Activated naive CD8-positive, alpha-beta T cell treated with anti-CD3 and anti-CD28 coated beads, Interleukin-2, amount 10 ng/mL, durations not matched to agents 7 days and 5 days (primary cell): ENCODE data around the gene PAX5. TPM values are rescaled to one million over a fixed set of nuclear protein-coding genes. Genes with fewer than 3 reads are reported as not detected.

Source experiments
- ATAC-seq: fragments of 150-1000 bp; cut with Tn5 transposase; one replicate; pipeline ENCODE4 v1.10.0; 2021; ENCODE audit warnings: low read depth, moderate library complexity
- POLR2A ChIA-PET: fragments of 350-600 bp; sonication (Branson Sonifier 250); formaldehyde crosslinking; loops from one replicate; lab custom pipeline; 2021; ENCODE audit warnings: antibody characterized with exemption; lab: Charles Lee
- DNase-seq: peaks from one replicate; pipeline ENCODE4 v3.0.0; 2021
- H3K27ac Mint-ChIP-seq: one replicate; pipeline ENCODE4 v1.8.0; 2022; ENCODE audit warnings: mild to moderate bottlenecking, mixed read lengths
- H3K27me3 Mint-ChIP-seq: one replicate; pipeline ENCODE4 v1.8.0; 2022; ENCODE audit warnings: mild to moderate bottlenecking, moderate library complexity, mixed read lengths
- H3K36me3 Mint-ChIP-seq: one replicate; pipeline ENCODE4 v1.8.0; 2021; ENCODE audit warnings: mild to moderate bottlenecking, mixed read lengths
- H3K4me1 Mint-ChIP-seq: one replicate; pipeline ENCODE4 v1.8.0; 2021; ENCODE audit warnings: mixed read lengths
- H3K4me3 Mint-ChIP-seq: one replicate; pipeline ENCODE4 v1.8.0; 2022; ENCODE audit warnings: mild to moderate bottlenecking, moderate library complexity, mixed read lengths
- H3K9me3 Mint-ChIP-seq: one replicate; pipeline ENCODE4 v1.8.0; 2021; ENCODE audit warnings: mixed read lengths
- total RNA-seq, 2 experiments: library from RNA; stranded (reverse); gene quantifications; one replicate each; pipeline ENCODE4 v1.2.3, GENCODE V29; 2021

PAX5 gene
- total RNA-seq, 2 experiments from 2014 or later: 0.89 to 1.1 TPM

DNA sequence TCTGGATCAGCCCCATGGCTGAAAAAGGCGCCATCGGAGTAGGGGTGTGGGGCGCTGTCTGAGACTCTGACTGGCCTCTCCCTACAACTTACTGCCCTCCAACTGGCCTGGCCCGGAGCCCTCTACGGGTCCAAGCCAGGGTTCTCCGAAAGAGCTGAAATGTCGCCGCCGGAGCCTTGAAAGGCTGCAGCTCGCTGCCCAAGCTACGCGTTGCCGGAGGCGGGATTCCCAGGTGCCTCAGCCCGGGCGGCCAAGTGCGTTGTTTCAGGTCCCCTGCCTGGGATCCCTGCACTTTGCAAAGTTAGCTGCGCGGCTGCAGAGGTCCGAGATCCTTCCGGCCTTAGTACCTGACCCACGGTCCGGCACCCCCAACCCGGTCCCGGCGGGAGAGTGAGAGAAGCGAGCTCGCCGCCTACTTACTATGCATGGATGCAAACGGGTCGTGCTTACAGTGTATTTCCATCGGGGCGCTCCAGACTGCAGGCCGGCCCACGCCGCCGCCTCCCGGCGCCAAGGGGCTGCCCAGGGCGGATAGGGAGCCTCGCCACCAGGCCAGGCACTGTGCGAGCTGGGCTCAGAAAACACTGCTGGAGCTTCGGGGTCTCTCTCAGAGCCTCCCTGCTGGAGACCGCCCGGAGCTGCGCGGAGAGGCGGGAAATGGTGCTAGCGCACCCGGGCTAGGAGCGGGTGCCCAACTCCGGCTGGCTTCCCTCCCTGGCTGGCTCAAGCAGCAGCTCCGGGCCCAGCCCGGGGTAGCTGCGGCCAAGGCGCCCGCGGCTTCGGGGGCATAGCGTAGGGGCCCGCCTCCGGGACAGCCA lies 7.7 kb downstream of the PAX5 start:
- H3K36me3 Mint-ChIP-seq: no peaks in the 10 kb centered on the region
- peak overlapping the region; percentile 83 for H3K4me3 Mint-ChIP-seq
- DNase-seq (peak; percentile 45), ATAC-seq (no peak)
- H3K27me3 Mint-ChIP-seq: peaks cover 88% of the 10 kb centered on the region
- peaks cover 26% of the 10 kb centered on the region for H3K4me1 Mint-ChIP-seq
- no peak overlapping the region for H3K27ac Mint-ChIP-seq
- POLR2A ChIA-PET: no interaction called here
- no peaks in the 10 kb centered on the region for H3K9me3 Mint-ChIP-seq

DNA sequence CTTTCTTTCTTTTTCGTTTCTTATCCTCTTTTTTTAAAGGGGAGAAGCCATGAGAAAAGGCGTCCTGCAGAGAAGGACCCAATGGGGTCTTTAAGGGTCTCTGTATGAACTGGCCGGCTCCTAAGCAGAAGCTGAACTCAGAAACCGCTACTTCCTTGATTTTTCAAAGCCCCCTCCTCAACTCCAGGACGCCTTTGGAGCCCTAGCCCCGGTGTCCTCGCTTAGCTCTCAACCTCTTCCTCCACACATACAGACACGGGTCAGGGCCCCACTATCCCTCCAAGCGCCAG lies 8.3 kb downstream of the PAX5 start:
- DNase-seq: no peak
- H3K27me3 Mint-ChIP-seq: peaks cover 88% of the 10 kb centered on the region
- POLR2A ChIA-PET: interaction anchor here (1.3 kb wide), 1 partner anchor 12 kb away, joined by 3 read pairs; no protein-coding TSS in a partner anchor
- H3K36me3 Mint-ChIP-seq: no peaks in the 10 kb centered on the region
- peak overlapping the region; percentile 83 for H3K4me3 Mint-ChIP-seq
- H3K27ac Mint-ChIP-seq: no peak overlapping the region
- H3K4me1 Mint-ChIP-seq: peaks cover 26% of the 10 kb centered on the region
- ATAC-seq: no peak
- H3K9me3 Mint-ChIP-seq: no peaks in the 10 kb centered on the region

DNA sequence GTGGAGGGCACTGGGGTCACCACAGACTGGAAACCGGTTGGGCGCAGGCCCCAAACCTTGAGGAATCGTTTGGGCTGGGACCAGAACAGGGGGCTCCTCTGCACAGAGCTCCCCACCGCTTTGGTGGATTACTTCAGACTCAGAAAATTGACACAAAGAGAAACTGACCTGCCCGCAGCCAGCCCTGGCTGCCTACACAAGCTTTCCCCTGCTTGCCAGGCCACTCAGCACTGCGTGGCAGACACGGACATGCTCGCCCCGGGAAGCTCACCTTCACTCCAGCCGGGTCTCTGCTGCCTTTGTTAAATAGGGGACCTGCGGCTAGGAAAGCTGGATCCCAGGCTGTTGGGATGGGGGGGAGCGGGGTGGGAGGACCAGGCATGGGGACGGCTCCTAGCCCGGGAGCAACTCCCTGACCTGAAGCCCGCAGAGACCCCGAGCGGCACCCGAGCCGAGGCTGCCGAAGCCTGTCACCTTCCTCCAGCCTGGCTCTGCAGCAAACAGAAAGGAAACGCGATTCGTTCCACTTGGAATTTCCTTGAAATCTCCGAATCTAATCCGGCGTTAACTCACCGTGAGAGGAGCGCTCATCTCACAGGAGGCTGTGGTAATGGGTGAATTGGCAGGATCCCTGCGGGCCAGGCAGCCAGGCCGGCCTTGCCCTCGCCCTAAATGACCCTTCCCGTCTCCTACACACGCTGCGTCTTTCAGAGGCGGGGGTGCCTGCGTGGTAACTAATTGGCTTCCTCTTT lies 8.8 kb downstream of the PAX5 start:
- no peaks in the 10 kb centered on the region for H3K9me3 Mint-ChIP-seq
- H3K27ac Mint-ChIP-seq: no peak overlapping the region
- DNase-seq: no peak
- POLR2A ChIA-PET: interaction anchor here (1.3 kb wide), 1 partner anchor 13 kb away, joined by 3 read pairs; no protein-coding TSS in a partner anchor
- no peak for ATAC-seq
- peaks cover 21% of the 10 kb centered on the region for H3K4me1 Mint-ChIP-seq
- no peaks in the 10 kb centered on the region for H3K36me3 Mint-ChIP-seq
- peak overlapping the region; percentile 83 for H3K4me3 Mint-ChIP-seq
- peaks cover 88% of the 10 kb centered on the region for H3K27me3 Mint-ChIP-seq

GRCh38 chr9:37017546-37017945 lies 16.5 kb downstream of the PAX5 start:
- POLR2A ChIA-PET: no interaction called here
- H3K4me3 Mint-ChIP-seq: no peak overlapping the region
- H3K4me1 Mint-ChIP-seq: no peaks in the 10 kb centered on the region
- ATAC-seq (no peak), DNase-seq (no peak)
- H3K27me3 Mint-ChIP-seq: peaks cover 55% of the 10 kb centered on the region
- H3K36me3 Mint-ChIP-seq: no peaks in the 10 kb centered on the region
- H3K27ac Mint-ChIP-seq: no peak overlapping the region
- no peaks in the 10 kb centered on the region for H3K9me3 Mint-ChIP-seq

- POLR2A ChIA-PET: no interaction called here
- DNase-seq (no peak), ATAC-seq (no peak)
- H3K4me3 Mint-ChIP-seq: no peak overlapping the region
- H3K9me3 Mint-ChIP-seq: no peaks in the 10 kb centered on the region
- no peaks in the 10 kb centered on the region for H3K4me1 Mint-ChIP-seq
- no peak overlapping the region for H3K27ac Mint-ChIP-seq
- peaks cover 31% of the 10 kb centered on the region for H3K27me3 Mint-ChIP-seq
- no peaks in the 10 kb centered on the region for H3K36me3 Mint-ChIP-seq
Observed at GRCh38 chr9:37011530-37011929, 22.5 kb downstream of the PAX5 start.

DNA sequence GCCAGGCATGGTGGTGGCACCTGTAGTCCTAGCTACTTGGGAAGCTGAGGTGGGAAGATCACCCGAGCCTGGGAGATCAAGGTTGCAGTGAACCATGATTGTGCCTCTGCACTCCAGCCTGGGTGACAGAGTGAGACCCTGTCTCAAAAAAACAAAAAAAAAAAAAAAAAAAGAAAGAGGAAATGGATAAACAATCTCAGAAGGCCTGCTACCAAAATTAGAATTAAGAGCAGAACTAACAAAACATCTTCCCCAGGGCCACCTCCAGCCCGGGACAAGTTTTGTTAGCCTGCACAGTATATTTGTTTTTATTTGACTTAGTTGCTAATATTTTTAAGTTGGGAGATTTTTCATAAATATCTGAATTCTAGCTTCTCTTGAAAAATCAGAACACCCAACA lies 23.1 kb downstream of the PAX5 start:
- Mint-ChIP-seq H3K4me3 (no peak overlapping the region), H3K27ac (no peak overlapping the region), H3K4me1 (no peaks in the 10 kb centered on the region), H3K27me3 (peaks cover 33% of the 10 kb centered on the region), H3K36me3 (no peaks in the 10 kb centered on the region), H3K9me3 (no peaks in the 10 kb centered on the region)
- ATAC-seq: no peak
- POLR2A ChIA-PET: no interaction called here
- no peak for DNase-seq

DNA sequence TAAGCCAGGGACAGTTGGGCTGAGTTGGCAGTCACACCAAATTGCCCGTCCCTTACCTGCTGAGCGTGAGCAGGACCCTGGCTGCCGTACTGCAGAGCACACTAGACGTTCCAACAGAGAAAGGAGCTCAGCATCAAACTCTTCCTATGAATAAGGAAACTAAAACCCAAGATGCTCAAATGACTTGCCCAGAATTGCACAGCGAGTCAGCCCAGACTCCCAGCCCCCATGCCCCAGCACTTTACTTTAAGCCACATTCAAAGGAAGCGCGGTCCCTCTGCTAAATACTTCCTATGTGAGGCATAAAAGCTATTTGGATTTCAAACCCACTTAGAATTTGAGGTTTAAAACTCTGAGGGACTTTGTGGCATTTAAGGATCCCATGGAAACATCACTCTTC lies 23.9 kb downstream of the PAX5 start:
- no peaks in the 10 kb centered on the region for H3K36me3 Mint-ChIP-seq
- POLR2A ChIA-PET: no interaction called here
- H3K27ac Mint-ChIP-seq: no peak overlapping the region
- ATAC-seq: no peak
- H3K9me3 Mint-ChIP-seq: no peaks in the 10 kb centered on the region
- DNase-seq: no peak
- H3K4me1 Mint-ChIP-seq: no peaks in the 10 kb centered on the region
- H3K4me3 Mint-ChIP-seq: no peak overlapping the region
- peaks cover 39% of the 10 kb centered on the region for H3K27me3 Mint-ChIP-seq

DNA sequence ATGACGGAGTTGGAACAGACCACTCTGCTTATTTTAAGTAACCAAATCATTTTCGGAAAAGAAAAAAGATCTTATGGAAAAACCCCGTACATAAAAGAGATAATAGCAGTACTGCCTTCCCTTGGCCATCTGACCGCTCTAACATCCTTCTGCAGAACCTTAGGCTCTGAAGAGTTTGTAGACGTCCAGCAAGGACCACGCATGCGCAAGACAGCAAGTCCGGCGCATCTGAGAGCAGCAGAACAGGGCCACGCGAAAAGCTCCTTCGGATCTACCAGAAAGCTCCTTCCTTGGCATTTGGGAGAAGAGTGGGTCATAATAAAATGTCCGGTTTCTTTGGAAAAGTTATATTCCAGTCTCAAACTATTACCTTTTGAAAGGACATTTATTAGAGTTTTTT lies 26.8 kb downstream of the PAX5 start:
- no peaks in the 10 kb centered on the region for H3K4me1 Mint-ChIP-seq
- DNase-seq (no peak), ATAC-seq (no peak)
- H3K4me3 Mint-ChIP-seq: no peak overlapping the region
- no peak overlapping the region for H3K27ac Mint-ChIP-seq
- POLR2A ChIA-PET: no interaction called here
- H3K9me3 Mint-ChIP-seq: no peaks in the 10 kb centered on the region
- no peaks in the 10 kb centered on the region for H3K36me3 Mint-ChIP-seq
- H3K27me3 Mint-ChIP-seq: peaks cover 58% of the 10 kb centered on the region

DNA sequence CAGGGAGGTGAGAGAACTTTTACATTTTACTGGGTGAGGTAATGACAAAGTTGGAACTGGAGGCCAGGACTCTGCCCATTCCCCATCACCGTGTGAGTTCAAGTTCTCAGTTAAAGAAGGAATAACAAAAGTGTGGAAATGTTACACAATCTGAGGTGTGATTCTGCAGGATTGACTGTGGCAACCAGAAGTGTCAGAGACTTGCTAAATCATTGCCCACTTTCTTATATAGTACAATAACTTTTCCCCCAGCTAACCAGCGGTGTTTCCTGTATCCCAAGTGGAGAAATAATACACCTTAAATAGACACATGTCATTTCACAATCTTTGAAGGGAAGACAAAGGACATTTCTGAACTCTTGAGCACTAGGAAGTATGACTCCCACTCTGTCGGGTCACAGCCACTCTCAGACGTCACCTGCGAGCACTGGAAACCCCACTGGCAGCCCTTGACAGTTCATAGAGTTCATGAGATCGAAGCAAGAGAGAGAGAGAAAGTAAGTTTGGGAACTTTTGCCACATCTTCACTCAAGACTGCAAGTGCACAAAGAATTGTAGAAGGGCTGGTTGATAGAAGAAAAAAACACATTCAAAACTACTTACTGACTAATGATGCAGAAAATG lies 28.4 kb downstream of the PAX5 start:
- Mint-ChIP-seq H3K36me3 (no peaks in the 10 kb centered on the region), H3K9me3 (no peaks in the 10 kb centered on the region), H3K27me3 (peaks cover 69% of the 10 kb centered on the region), H3K4me3 (no peak overlapping the region), H3K27ac (no peak overlapping the region), H3K4me1 (no peaks in the 10 kb centered on the region)
- no peak for DNase-seq
- POLR2A ChIA-PET: no interaction called here
- no peak for ATAC-seq

GRCh38 chr9:37004424-37004935 lies 29.6 kb downstream of the PAX5 start:
- H3K4me3 Mint-ChIP-seq: no peak overlapping the region
- H3K27me3 Mint-ChIP-seq: peaks cover 70% of the 10 kb centered on the region
- H3K27ac Mint-ChIP-seq: no peak overlapping the region
- H3K36me3 Mint-ChIP-seq: no peaks in the 10 kb centered on the region
- H3K9me3 Mint-ChIP-seq: no peaks in the 10 kb centered on the region
- no peaks in the 10 kb centered on the region for H3K4me1 Mint-ChIP-seq
- DNase-seq (no peak), ATAC-seq (no peak)
- POLR2A ChIA-PET: no interaction called here

DNA sequence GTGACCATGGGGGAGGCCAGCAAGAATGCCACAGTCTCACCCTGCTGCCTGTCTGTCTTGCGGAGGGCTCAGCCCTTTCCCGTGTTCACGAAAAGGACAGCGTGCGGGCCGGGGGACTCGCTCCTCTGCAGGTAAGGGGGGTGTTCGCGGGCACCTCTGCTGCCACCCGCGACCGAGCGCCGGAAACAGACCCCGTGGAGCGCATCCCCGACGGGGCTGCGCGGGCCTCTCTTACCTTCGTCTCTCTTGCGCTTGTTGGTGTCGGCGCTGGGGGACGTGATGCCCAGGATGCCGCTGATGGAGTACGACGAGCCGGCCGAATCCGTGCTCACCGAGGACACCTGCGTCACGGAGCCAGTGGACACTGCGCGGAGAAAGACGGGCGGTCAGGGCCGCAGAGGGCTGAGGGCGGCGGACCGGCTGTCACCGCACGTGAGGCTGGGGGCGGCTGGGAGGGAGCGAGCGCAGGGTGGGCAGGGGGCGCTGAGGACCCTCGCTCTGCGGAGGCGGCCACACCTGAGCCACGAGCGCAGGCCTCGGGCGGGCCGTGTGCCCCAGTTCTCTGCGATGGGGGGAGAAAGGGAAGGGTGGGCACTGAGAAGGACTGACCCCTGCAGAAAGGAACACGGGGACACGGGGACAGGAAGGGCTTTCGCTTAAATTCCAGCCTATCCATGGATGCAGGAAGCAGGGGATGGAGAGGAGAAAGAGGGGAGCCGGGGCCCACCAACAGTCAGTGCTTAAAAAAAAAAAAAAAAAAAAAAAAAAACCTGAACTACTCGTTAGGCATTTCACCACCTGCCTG lies 31.5 kb downstream of the PAX5 start:
- Mint-ChIP-seq H3K27ac (peak overlapping the region; percentile 39), H3K27me3 (peaks cover 63% of the 10 kb centered on the region), H3K4me3 (peak overlapping the region; percentile 68), H3K9me3 (no peaks in the 10 kb centered on the region), H3K36me3 (no peaks in the 10 kb centered on the region), H3K4me1 (no peaks in the 10 kb centered on the region)
- ATAC-seq: no peak
- POLR2A ChIA-PET: no interaction called here
- DNase-seq: no peak

GRCh38 chr9:37002036-37002412 lies 32.0 kb downstream of the PAX5 start:
- Mint-ChIP-seq H3K27me3 (peaks cover 57% of the 10 kb centered on the region), H3K4me1 (no peaks in the 10 kb centered on the region), H3K36me3 (no peaks in the 10 kb centered on the region), H3K4me3 (peak overlapping the region; percentile 39), H3K27ac (no peak overlapping the region), H3K9me3 (no peaks in the 10 kb centered on the region)
- no peak for DNase-seq
- POLR2A ChIA-PET: no interaction called here
- no peak for ATAC-seq

DNA sequence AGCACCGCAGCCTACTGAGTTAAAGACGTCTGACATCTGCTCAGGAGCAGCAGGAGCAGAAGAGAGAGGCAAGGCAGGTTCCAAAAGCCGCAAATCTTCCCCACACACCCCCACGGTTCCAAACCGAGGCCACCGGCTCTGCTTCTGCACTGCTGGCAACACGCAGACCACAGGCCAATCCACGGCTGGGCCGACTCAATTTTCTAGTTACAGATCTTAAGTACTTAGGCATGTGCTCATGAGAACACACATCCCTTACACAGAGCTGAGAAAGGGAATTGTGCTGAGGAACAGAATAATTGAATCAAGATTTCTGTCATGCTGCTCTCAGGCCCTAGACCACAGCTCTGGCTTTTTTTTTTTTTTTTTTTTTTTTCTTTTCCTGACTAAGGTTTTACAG lies 32.6 kb downstream of the PAX5 start:
- Mint-ChIP-seq H3K27ac (no peak overlapping the region), H3K27me3 (peaks cover 56% of the 10 kb centered on the region), H3K36me3 (no peaks in the 10 kb centered on the region), H3K9me3 (no peaks in the 10 kb centered on the region), H3K4me1 (peaks cover 3% of the 10 kb centered on the region), H3K4me3 (no peak overlapping the region)
- no peak for ATAC-seq
- DNase-seq: no peak
- POLR2A ChIA-PET: no interaction called here
